HG02678 (cell line): Measurements from ENCODE around the gene DNM1.

Source experiments
- ATAC-seq: cut with Tn5 transposase; IDR thresholded peaks from one replicate; pipeline ENCODE4 v1.9.1; 2021; ENCODE audit warnings: mild to moderate bottlenecking, moderate library complexity; ENCODE audit not compliant: unreplicated experiment

Gene DNM1

DNA sequence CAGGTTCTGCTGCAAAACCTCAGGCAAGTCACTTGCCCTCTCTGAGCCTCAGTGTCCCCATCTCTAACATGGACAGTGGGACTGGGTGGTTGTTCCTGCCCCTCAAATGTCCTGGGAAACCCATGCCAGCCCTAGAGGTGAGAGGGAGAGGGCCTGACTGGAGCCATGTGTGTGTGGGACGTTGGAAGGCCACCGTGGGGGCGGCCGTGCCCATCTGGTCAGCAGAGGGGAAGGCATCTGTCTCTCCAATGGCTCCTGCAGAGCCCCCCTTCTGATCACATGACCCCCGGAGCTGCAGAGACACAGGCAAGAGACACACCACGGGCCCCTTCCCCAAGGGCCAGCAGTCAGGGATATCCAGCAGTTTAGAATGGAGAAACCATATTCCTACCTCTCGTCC is 1.7 kb downstream of the DNM1 start:
- ATAC-seq: no peak

DNA sequence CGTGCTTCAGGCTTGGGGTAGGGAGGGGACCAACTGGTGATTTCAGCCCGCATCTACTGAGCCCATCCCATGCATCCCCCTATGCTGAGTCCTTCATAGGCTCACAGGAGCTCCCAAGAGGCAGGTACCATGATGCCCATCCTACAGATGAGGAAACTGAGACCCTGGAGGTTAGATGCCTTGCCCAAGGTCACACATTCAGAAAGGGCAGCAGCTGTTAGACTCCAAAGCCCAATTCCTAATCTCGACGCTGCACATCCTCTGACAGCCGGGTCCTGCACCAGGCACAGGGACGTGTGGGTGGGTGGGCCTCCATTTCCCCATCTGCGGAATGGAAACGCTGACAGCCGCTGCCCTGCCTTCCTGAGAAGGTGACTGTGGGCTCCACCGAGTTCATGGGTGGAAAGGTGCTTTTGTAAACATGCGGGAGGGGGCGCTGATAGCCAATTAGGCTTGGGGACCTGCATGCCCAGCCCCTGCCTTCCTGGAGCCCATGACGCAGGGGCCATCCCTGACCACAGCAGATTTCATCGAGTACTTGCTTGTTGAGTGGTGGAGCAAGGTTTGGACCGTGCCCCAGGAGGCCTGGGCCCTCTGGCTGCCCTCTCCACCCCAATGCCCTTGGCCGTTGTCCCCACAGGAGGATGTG is 2.2 kb downstream of the DNM1 start:
- no peak for ATAC-seq

DNA sequence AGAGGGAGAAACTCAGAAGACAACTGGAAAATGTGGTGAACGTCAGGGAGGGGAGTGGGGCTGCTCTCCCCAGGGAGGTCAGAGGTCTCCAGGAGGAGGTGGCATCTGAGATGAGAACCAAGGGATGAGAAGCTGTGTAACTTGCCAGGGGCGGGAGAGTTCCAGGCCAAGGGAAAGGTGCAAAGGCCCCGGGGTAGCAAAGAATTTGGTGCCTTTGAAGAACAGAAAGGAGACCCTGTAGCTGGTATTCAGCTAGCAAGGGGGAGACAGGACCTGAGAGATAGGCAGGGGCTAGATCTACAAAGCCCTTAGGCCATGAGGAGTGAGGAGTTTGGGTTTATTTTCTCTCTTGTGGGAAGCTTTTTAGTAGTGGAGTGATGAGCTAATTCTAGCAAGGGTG is 3.3 kb downstream of the DNM1 start:
- no peak for ATAC-seq

DNA sequence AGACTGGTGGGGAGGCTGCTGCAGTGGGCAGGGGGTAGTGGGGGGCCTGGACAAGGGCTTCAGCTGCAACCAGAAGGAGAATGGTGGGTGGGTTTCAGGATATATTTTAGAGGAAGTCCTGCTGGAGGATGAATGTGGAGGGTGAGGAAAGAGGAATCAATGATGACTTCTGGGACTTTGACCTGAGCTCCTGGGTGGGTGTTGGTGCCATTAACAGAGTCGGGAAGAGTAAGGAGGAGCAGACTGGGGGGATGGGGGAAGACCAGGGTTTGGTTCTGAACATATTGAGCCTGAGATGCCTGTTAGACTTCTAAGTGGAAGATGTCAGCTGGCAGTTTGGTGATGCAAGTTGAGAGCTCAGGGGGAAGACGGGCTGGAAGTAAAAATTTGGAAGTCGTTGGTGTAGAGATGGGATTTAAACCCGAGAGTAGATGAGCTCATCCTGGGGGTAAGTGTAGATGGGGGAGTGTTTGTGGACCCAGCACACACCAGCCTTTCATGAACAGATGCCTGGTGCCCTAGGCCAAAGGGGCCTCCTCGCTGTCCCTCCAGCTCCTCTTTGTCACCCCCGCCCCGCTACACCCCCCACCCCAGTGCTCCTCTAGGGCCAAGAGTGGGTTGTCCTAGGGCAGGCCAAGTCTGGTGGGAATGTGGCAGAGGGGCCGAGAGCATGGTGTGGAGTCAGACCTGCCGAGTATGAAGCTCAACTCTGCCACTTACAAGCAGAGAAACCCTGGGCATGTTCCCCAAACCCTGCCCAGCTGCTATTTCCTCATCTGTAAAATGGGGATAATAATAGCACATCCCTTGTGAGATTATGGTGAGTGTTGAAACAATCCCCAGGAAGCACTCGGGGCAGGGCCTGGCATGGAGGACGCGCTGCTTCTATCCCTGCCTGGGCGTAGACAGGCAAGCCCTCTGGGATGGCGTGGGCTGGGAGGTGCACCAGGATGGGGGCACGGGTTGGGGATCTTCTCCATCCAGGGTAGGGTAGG is 4.0 kb downstream of the DNM1 start:
- ATAC-seq: no peak

DNA sequence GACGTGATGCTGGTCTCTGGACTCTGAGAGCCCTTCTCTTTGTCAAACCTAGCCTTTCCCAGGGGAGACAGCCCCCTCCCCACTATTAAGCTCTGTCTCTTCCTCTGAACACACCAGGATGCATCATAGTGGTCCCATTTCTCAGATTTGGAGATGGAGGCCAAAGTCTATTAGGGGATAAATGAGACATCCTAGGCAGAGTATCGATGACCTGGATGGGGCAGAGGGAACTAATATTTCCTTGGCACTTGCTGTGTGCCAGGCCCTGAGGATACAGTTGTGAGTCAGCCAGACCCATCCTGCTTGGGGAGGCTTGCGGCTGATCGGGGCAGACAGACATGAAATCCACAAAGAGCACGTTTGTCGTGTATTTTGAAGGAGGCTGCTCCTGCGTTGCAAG is 5.2 kb downstream of the DNM1 start:
- ATAC-seq: no peak

DNA sequence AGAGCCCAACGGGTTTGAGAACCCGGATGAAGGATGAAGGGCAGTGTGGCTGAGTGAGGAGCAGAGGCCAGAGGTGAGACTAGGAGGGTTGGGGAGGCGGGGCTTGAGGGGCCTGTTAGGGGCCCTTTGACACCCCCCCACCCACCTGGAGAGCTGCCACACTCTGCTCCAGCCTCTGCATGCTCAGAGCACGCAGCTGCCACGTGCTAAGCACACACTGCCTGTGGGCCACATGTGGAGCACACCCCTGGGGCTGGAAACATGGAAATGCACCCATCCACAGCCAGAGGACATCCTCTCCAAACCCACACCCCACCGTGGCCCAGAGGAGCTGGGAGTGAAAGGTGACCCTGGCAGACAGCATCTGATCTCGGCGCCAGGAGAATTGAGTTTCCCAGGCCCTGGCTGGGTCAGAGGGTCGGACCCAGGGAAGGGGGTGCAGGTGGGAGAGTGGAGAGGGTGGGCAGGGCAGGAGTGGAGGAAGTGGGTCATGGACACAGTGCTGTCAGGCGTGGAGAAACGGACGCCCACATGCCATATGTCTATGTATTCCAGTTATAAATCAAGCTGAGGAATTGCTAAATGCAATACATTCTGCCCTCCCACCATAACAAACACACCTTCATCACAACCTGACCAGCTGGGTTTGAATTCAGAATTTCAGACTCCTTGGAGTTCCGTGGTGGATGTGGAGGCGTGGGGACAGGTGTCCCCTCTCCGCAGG is 5.9 kb downstream of the DNM1 start:
- no peak for ATAC-seq

DNA sequence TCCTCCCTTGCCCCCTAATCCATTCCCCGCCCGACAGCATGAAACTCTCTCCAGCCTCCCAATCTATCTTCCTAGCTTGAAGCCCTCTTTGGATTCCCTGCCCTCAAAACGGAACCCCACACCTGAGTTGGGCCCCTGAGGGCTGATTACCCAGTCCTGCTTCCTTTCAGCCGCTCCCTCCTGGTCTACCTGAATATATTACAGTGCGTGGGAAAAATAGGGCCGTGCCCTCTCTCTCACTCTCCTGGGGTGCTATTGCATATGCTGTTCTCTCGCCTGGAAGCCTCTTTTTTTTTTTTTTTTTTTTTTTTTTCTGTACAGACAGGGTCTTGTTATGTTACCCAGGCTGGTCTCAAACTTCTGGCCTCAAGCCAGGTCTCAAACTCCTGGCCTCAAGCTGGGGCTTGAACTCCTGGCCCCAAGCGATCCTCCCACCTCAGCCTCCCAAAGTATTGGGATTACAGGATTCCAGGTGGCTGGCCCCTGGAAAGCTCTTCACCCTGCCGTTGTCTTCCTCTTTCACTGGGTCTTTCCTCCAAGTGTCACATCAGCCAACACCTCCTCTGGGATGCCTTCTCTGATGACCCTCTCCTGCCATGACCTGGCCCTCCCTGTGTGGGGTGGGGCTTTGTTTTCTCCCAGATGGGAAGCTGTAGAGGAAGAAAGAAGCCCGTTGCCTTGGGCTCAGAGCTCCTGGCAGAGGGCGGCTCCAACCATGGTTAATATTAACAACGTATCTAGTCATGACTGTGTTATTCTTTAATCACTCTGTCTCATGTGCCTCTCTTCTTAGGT is 8.2 kb downstream of the DNM1 start:
- no peak for ATAC-seq

DNA sequence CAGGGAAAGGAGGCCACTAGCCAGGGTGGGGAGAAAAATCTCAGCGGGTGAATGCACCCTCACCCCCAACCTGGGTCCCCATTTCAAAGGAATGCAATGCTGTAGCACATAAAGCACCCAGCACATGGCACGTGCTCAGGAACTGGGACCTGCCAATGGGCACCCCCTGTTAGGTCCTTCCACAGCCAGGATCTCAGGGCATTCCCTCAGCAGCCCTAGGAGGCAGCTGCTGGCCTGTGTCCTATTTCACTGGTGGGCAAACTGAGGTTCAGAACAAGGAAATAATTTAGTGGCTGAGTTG is 8.8 kb downstream of the DNM1 start:
- ATAC-seq: no peak

DNA sequence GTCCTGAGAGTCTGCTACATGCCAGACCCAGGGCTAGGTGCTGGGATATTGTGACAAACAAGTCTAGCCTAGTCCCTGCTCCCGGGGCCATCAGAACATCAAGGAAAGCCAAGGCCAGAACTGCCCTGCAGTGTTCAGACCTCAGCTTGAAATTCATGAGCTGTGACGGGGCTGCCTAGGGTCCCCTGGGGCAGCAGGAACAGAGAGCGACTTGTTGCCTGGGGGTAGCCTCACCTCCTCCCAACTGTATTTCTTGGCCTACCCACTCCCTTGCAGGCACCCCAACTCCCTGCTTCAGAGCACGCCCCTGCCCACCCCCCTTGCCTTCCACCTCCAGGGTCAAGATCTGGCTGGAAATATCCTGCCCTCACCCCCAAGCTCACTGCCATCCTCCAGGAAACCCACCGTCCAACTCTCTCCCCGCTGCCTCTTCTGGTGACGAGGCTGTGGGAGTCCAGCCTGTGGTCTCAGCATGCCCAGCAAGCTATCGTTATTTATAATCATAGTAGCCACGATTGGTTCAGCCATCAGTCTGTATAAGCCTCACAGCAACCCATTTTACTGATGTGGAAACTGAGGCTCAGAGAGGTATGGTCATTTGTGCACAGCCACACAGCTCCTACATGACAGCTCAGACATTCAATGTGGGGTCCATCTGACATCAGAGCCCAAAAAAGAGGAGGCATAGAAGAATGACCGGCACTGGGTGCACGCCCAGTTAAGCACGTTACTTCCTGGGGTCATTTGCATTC is 10.7 kb downstream of the DNM1 start:
- no peak for ATAC-seq

DNA sequence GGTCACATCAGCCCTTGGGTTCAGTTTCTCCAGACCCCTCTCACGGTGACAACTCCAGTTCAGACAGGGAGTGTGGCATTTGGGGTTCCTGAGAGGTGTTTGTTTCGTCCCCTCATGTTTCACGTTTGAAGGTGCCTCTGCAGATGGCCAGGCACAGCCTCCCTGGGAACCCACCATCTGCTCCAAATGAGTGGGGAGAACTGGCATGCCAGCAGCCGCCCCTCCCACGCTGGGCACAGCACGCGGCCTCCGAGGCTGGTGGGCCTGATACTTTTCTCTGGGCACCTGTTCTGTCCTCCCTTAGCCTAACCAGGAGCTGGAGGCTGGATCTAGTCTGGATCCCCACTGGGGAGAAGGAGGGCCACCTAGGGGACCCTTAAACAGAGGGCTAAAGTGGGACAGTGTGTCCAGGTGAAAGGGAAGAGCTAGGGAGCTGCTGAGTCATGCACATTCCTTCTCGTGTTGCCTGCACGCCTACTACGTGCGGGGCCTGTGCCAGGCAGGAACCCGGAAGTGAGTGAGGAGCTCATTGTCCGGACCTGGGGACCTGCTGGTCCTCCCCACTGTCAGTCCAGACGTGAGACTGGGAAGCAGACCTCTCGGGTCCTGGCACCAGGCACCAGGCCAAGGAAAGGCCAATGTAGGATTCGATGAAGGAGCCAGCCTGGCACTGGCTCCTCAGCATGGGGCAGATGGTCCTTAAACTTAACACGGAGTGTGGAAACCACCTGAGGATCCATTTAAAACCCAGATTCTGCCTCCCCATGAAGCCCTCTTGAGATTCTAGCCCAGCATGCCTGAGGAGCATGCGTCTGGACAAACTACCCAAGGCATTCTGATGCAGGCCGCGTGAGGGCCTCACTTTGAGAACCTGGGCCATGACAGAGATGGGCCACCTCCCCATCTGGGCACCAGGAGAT is 11.7 kb downstream of the DNM1 start:
- ATAC-seq: no peak

DNA sequence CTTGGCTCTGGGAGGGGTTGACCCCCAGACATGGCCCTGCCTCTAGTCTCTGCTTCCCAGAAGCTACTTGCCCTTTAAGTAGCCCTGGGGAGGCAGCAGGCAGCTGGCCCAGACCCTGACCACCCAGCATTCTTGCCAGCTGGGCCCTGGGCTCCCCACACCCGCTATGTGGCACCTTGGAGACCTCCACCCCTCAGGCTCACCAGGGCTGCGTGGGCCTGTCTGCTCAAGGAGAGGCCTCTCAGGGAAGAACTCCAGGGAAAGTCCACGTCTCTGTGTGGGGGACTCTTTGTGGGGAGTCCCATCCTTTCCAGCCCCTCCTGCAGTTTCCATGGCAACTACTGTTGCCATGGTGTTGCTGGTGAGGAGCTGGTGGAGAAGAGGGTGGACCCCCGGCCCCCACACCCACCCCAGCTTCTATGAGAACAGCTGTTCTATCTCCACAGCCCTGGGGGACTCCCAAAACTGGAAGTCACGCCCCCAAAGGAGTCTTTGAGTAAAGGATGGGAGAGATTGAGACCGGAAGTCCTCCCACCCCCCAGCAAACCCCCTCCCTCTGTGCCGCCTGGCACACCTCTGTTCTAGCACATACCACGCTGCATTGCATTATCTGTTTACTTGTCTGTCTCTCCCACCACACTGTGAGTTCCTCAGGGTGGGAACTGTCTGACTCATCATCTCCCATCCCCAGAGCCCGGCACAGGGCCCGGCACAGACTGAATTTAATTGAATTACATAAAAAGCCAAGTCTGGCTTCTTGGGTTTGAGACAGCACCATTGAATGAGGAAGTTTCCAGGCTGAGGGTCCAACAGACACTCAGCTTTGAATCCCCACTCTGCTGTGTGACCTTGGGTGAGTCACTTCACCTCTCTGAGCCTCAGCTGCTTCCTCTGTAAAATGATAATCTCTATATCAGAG is 12.6 kb downstream of the DNM1 start:
- no peak for ATAC-seq

DNA sequence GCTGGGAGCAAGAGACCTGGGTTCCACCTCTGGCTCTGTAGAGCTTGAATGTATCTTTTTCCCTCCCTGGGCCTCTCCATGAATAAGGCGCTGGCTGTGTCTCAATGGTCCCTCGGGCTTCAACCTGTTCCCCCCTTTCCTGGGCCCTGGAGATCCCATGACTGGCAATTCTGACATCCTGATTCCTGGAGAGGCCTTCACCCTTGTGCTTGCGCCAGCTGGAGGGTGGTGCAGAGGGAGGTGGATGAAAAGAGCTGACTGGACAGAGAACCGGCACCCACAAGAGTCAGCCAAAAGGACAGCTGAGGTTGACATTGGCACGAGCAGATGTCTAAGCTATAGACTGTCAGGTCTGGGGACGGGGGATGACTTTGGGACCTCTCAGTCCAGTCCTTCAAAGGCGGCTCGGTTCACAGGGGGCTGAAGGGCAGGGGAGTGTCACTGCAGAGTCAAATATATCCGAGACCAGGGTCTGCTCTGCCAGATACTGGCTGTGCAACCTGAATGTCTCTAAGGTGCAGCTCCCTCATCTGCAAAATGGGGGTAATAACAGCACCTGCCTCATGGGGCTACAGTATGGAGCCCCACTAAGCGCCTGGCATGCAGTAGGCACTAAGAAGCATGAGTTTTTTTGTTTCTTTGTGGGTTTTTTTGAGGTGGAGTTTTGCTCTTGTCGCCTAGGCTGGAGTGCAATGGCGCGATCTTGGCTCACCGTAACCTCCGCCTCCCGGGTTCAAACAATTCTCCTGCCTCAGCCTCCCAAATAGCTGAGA is 13.8 kb downstream of the DNM1 start:
- ATAC-seq: no peak

DNA sequence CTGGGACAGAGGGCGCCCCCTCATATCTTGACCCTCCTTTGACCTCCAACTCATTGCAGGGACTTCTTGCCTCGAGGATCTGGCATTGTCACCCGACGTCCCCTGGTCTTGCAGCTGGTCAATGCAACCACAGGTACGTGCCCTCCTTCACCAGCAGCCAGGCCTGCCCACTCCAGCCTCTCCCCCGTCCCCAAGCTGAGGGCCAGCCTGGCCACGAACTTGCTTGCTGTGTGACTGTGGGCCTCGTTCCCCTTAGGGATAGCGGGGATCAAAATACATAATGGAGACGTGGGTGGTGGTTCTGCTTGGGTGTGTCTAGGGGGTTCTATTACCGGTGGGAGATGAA is 15.0 kb downstream of the DNM1 start:
- ATAC-seq: no peak

DNA sequence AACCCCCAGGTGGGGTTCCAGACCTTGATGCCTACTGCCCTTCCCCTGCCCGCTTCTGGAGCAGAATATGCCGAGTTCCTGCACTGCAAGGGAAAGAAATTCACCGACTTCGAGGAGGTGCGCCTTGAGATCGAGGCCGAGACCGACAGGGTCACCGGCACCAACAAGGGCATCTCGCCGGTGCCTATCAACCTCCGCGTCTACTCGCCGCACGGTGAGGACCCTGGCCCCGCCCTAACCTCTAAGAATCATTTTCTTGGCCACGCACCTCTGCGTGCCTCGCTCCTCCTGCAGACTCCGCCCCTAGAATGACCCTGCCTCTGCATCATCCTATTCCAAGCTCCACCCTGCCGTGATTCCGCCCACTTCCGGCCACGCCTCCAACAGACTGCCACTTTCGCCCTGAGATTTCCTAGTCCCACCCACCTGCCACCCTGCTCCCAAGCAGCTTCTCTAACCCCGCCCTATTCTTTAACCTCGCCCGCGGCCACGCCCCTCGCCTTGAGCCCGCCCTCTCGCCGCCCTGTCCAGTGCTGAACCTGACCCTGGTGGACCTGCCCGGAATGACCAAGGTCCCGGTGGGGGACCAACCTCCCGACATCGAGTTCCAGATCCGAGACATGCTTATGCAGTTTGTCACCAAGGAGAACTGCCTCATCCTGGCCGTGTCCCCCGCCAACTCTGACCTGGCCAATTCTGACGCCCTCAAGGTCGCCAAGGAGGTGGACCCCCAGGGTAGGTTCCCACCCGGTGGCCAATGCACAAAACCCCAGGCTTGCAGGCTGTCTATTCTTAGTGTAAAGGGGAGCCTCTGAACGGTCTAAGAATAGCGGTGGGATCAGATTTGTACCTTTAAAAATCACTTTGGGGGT is 15.6 kb downstream of the DNM1 start:
- ATAC-seq: peak; percentile 91

DNA sequence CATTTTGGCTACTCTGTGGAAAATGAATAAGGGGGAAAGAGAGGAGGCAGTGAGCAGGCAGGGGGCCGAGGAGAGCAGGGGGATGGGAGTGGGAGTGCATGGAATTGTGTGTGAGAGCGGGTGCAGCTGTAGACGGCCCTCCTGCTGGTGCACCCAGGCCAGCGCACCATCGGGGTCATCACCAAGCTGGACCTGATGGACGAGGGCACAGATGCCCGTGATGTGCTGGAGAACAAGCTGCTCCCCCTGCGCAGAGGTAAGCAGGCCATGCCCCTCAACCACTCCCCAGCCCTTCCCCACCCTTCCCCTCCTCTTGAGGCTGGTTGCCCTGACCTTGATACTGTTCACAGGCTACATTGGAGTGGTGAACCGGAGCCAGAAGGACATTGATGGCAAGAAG is 16.7 kb downstream of the DNM1 start:
- ATAC-seq: no peak

DNA sequence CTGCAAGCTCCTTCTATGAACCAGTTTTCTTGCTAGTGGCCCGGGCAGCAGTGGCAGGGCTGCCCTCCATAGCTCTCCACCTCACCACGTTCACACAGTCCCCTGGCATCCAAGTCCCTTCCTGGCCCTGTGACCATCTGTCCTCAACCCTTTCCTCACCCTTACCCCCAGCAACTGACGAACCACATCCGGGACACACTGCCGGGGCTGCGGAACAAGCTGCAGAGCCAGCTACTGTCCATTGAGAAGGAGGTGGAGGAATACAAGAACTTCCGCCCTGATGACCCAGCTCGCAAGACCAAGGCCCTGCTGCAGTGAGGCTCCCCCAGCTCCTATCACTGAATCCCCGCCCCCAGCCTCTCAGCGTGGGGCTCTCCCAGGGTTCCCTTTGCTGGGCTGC is 18.8 kb downstream of the DNM1 start:
- no peak for ATAC-seq
